Renal cortex interstitium (tissue), 15 donors: ENCODE results near the gene ITGA5. TPM values are rescaled to one million over a fixed set of nuclear protein-coding genes. Genes with fewer than 3 reads are reported as not detected.

Experiments
- DNase-seq, 11 donors: peaks; one replicate each; pipeline ENCODE4 v3.0.0-alpha.2; 2013; ENCODE audit warnings: low read depth in 9 of 11, low spot score in 4 of 11; ENCODE audit errors: extremely low read depth in 1 of 11
- long read RNA-seq, 16 experiments: transcript quantifications; one replicate each; lab custom pipeline, GENCODE V29; 2026
- polyA plus RNA-seq, 3 donors: library from polyadenylated mRNA; unstranded; fragments of 120-200 nt; gene quantifications; one replicate each; pipeline ENCODE4 v1.2.1, GENCODE V29; 2013; ENCODE audit not compliant: insufficient read length in 3 of 3

The ITGA5 gene
- 10 to 100 TPM; 41.1 to 50.6 (median 42.1) TPM for polyA plus RNA-seq
- long read RNA-seq, donor 1, partial matches to known transcripts = 0 of 1 reads
- long read RNA-seq, donor 1, other reads (novel, unspliced or antisense) = 0 of 1 reads
- long read RNA-seq, donor 2, full-length matches to known transcripts = 2 of 7 reads
- long read RNA-seq, donor 2, partial matches to known transcripts = 5 of 7 reads
- long read RNA-seq, donor 2, other reads (novel, unspliced or antisense) = 0 of 7 reads
- long read RNA-seq, donor 3, full-length matches to known transcripts = 1 of 1 reads
- long read RNA-seq, donor 3, partial matches to known transcripts = 0 of 1 reads
- long read RNA-seq, donor 3, other reads (novel, unspliced or antisense) = 0 of 1 reads
- long read RNA-seq, donor 4, full-length matches to known transcripts = 4 of 4 reads
- long read RNA-seq, donor 4, partial matches to known transcripts = 0 of 4 reads
- long read RNA-seq, donor 4, other reads (novel, unspliced or antisense) = 0 of 4 reads
- long read RNA-seq, donor 5 = 0 reads
- long read RNA-seq, donor 6, full-length matches to known transcripts = 2 of 2 reads
- long read RNA-seq, donor 6, partial matches to known transcripts = 0 of 2 reads
- long read RNA-seq, donor 6, other reads (novel, unspliced or antisense) = 0 of 2 reads
- long read RNA-seq, donor 7 = 0 reads
- long read RNA-seq, donor 8, full-length matches to known transcripts = 3 of 3 reads
- long read RNA-seq, donor 8, partial matches to known transcripts = 0 of 3 reads
- long read RNA-seq, donor 8, other reads (novel, unspliced or antisense) = 0 of 3 reads
- long read RNA-seq, donor 9, full-length matches to known transcripts = 1 of 1 reads
- long read RNA-seq, donor 9, partial matches to known transcripts = 0 of 1 reads
- long read RNA-seq, donor 9, other reads (novel, unspliced or antisense) = 0 of 1 reads
- long read RNA-seq, donor 10 = 0 reads
- long read RNA-seq, donor 11, full-length matches to known transcripts = 1 of 7 reads
- long read RNA-seq, donor 11, partial matches to known transcripts = 6 of 7 reads
- long read RNA-seq, donor 11, other reads (novel, unspliced or antisense) = 0 of 7 reads
- long read RNA-seq, donor 12 = 0 reads
- long read RNA-seq, donor 13 = 0 reads
- long read RNA-seq, donor 14, full-length matches to known transcripts = 3 of 3 reads
- long read RNA-seq, donor 14, partial matches to known transcripts = 0 of 3 reads
- long read RNA-seq, donor 14, other reads (novel, unspliced or antisense) = 0 of 3 reads
- long read RNA-seq, donor 15 = 0 reads
- long read RNA-seq, donor 16, full-length matches to known transcripts = 2 of 18 reads
- long read RNA-seq, donor 16, partial matches to known transcripts = 16 of 18 reads
- long read RNA-seq, donor 16, other reads (novel, unspliced or antisense) = 0 of 18 reads

DNA sequence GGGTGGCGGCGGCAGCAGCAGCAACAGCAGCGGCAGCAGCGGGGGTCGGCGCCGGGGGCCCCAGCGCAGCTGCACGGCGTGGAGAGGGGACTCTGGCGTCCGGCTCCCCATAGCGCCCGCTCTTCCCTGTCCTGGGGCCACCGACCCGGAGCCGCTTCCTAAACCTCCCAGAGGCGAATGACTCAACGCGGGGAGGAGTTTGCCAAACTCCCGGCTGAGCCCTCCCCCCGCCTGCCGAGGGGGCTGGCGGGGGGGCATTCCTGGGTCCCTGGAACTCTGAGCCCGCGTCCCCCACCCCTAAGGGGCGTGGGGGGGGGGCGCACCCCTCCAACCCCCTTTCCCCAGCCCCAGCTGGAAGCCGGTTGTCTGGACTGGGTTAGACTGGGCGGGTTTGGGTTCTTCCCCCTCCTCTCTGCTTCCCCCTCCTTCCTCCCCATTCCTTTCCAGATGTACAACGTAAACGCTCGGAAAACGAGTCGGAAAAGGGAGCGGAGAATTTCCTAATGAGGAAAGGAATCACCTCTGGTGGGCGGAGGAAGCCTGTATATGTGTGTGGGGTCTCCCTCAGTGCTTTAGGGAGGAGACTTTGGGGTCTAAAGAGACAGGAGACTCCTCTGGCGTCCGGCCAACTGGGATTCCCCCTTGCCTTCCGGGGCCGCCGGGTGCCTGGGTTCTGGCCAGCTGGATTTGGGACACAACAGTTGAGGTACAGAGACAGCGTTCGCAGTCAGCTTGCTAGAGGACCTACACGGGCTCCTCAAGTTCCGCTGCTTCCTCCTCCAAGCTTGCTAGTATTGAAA lies at the start of gene ITGA5:
TSS of gene ITGA5 (minus strand) at position 179 of the 800 bp plus-strand sequence. CDS start at position 111, 68 bp downstream.
- DNase-seq = peak in 2 of 11 donors; percentile 42 to 44

GRCh38 chr12:54465857-54466523 lies 46.9 kb upstream of the ITGA5 start:
- no peak for DNase-seq

GRCh38 chr12:54463484-54463883 lies 44.4 kb upstream of the ITGA5 start:
- no peak for DNase-seq

DNA sequence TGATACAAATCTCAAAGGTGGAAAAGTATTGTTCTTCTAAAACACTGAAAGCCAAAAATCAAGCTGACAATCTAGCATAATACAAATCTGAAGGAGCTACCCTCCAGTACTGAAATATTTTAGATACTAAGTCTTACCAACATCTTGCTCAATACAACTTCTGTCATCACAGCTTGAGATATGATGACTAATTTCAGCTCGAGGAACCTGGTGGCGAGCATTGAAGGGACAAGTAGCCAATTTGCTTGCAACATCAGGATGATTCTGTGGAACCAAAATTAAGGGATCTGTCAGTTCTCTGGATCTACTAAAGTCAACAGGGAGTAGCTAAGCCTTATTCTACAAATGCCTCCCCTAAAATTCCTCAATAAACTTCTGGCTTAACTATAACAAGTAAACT lies 44.0 kb upstream of the ITGA5 start:
- DNase-seq = no peak

- DNase-seq = no peak
These were observed 41.4 kb upstream of the ITGA5 start for GRCh38 chr12:54460317-54460923.

DNA sequence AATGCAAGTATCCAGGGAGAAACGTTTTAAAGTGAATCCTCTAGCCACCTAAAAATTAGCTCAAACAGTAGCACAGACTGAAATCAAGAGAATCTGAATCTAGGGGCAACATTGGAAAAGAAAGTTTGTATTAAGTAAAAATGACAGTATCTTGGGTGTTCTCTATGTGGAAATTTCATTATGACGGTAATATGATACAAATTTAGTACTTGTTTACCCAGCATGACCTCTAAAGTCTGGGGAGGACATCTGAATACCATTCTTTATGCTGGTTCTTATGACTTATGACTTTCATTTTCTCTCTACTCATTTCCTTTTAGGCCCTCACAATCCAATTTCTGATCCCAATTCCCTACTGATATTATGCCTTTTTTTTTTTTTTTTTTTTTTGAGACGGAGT lies 40.3 kb upstream of the ITGA5 start:
- no peak for DNase-seq

DNA sequence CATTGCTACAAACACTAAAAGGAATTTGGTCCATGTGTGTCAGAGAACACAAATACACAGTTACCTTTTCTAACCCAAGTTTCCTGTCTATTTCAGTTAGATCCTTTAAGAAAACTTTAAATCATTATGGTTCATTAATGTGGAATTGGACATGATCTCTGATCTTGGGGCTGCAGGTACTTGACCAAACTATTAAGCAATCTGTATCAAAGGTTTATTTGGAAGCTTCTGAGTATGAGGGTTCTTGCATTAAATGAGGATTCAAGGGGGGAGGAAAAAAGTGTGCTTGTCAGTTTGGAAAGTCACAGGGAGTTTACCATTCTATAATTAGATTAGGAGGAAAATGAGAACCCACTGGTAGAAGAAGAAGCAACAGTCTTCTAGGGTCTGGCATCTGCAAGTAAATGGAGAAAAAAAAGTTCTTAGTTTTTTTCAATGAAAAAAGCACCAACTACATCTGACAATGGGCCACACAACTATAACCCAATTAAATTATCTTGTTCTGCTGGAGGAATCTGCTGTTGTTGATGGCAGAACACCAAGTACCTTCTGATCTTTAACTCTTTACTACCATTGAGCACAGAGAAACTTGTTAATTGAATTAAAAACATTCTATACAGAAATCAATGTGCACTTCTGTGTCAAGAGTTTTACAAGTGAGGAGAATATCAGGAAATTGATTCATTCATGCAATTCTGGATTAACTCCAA lies 36.8 kb upstream of the ITGA5 start:
- no peak for DNase-seq

- DNase-seq = no peak
These were observed 33.6 kb upstream of the ITGA5 start for GRCh38 chr12:54452628-54453027.

GRCh38 chr12:54448344-54448743 lies 29.3 kb upstream of the ITGA5 start:
- no peak for DNase-seq

DNA sequence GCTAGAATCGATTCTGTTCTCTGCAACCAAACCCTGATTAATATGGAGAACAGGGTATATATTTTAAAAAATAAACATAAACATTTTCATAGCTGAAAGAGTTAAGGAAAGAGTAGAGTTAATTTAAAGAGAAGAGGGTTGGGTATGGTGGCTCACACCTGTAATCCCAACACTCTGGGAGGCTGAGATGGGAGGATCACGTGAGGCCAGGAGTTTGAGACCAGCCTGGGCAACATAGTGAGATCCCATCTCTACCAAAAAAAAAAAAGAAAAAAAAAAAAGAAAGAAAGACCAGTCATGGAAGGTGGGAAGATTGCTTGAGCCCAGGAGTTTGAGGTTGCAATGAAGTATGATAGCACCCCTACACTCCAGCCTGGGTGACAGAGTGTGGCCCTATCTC lies 28.9 kb upstream of the ITGA5 start:
- DNase-seq = no peak

DNA sequence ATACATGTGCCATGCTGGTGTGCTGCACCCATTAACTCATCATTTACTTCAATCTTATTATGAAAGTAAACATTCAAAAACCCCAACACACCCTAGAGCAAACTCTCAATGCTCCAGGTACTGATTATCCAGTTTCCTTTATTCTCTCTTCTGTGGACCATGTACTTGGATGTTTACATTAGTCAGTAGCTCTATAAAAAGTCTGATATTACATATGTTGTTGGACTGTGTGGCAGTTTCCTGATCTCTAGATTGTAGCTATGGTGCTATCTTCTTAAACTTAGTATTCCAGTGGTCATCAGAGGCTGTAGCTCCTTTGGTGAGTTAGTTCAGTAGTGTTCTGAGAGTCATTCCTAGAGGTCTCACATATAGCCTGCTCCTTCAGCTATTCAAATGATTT lies 25.1 kb upstream of the ITGA5 start:
- DNase-seq = no peak

DNA sequence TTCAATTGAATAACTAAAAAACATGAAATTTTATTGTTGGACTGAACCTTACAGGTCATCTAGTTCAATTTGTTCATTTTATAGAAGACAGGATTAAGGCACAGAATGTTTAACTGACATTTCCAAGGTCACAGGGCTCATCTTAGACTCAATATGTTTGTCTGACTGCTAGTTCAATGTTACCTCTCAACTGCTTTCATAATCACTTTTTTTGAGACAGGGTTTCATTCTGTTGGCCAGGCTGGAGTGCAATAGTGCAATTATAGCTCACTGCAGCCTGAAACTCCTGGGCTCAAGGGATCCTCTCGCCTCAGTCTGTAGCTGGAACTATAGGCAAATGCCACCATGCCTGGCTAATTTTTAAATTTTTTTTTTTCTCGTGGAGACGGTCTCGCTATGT lies 24.4 kb upstream of the ITGA5 start:
- no peak for DNase-seq

- no peak for DNase-seq
These were observed 23.9 kb upstream of the ITGA5 start for GRCh38 chr12:54442961-54443360.

- DNase-seq = no peak
These were observed 23.0 kb upstream of the ITGA5 start for GRCh38 chr12:54442099-54442498.

DNA sequence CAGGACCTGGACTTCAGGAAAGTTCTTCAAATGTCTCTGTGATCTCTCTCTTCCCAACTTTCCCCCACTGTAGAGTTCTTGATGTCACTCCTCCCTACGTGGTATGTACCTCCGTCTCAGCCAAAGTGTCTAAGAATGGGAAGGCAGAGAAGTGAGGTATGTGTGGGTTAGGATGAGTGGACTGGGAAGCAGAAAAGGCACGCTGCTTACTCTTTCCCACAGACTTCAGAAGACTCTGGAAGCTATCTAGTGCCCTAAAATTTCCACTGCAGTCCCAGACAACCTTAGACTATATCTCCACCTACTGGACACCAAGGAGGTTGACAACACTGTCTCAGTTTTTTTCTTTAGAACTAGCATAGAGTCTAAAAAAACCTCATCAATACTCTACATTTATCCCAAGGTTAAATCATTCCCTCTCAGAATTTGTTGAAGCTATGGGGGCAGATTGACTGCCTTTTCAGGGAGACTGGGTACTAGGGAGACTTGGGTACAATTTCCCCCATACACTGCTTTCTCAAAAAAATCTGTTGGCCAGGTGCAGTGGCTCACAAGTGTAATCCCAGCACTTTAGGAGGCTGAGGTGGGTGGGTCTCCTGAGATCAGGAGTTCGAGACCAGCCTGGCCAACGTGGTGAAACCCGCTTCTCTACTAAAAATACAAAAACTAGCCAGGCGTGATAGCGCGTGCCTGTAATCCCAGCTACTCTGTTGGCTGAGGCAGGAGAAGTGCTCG lies 20.6 kb upstream of the ITGA5 start:
- DNase-seq = peak in 1 of 11 donors; percentile 39

DNA sequence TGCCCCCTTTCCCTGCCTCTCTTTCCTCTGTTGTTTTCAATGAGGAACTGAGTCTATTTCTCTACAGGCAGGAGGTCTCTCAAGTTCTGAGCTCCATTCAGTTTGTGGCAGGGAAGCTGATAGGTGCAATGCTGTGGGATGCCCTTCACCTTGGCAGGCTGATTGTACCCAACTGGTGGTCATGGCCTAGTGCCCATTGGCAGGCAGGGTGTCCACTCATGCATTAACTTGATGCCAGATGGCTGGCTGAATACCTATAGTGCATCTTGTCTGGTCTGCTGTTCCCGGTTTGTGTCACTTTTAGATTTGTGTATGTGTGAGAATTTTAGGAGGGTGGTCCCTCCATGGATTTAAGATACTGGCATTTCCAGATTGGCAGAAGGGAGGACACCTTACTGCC lies 20.0 kb upstream of the ITGA5 start:
- no peak for DNase-seq
